Thyroid gland (tissue), 4 donors: Measurements from ENCODE around the gene ITCH.

Experiments used
- POLR2A ChIP-seq, 2 donors: fragments of 450-650 bp; IDR thresholded peaks; one replicate each; pipeline ENCODE4 v1.6.1; 2017; ENCODE audit warnings: antibody characterized with exemption in 2 of 2, mild to moderate bottlenecking in 2 of 2, moderate library complexity in 1 of 2
- TF ChIP-seq, protein P1 (sequence below), 6 experiments: fragments of 200-600 bp in 3 of 6; fragments of 450-650 bp in 3 of 6; sonication (generic) in 3 of 6; IDR thresholded peaks; one replicate each; pipeline ENCODE4 v1.5.1; 2016 to 2019; ENCODE audit warnings: antibody characterized with exemption in 6 of 6, mild to moderate bottlenecking in 2 of 6, inconsistent platforms in 1 of 6, moderate library complexity in 1 of 6

DNA sequence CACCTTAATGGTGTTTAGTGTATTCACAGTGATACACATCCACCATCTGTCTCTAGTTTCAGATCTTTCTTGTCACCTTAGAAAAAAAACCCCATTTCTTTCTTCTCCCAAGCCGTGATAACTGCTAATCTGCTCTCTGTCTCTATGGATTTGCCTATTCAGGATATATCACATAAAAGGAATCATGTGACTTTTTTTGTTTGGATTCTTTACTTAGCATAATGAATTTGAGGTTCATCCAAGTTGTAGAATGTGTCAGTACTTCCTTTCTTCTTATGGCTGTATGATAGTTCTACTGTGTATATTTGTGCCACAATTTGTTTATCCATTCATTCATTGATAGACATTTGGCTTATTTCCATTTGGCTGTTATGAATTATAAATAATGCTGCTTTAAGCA, 57.1 kb downstream of the ITCH start:
- TF ChIP-seq POLR2A (IDR thresholded peaks at IDR 0.05): no peak
- TF ChIP-seq, protein P1, sequence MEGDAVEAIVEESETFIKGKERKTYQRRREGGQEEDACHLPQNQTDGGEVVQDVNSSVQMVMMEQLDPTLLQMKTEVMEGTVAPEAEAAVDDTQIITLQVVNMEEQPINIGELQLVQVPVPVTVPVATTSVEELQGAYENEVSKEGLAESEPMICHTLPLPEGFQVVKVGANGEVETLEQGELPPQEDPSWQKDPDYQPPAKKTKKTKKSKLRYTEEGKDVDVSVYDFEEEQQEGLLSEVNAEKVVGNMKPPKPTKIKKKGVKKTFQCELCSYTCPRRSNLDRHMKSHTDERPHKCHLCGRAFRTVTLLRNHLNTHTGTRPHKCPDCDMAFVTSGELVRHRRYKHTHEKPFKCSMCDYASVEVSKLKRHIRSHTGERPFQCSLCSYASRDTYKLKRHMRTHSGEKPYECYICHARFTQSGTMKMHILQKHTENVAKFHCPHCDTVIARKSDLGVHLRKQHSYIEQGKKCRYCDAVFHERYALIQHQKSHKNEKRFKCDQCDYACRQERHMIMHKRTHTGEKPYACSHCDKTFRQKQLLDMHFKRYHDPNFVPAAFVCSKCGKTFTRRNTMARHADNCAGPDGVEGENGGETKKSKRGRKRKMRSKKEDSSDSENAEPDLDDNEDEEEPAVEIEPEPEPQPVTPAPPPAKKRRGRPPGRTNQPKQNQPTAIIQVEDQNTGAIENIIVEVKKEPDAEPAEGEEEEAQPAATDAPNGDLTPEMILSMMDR (IDR thresholded peaks at IDR 0.05): no peak
